Fibroblast of peridontal ligament (primary cell): Measurements from ENCODE around the gene ZNF277.
A peak's percentile ranks its signal among the peaks of the same experiment; 100 is the strongest.

Experiments
- DNase-seq: peaks from one replicate; pipeline ENCODE4 v3.0.0-alpha.2; 2010; ENCODE audit errors: extremely low read depth

The ZNF277 gene

GRCh38 chr7:112350585-112350984 is 144.1 kb downstream of the ZNF277 start:
- no peak for DNase-seq

GRCh38 chr7:112356596-112356995 is 150.1 kb downstream of the ZNF277 start:
- DNase-seq: no peak

- no peak for DNase-seq
Measured at GRCh38 chr7:112357136-112357535, 150.6 kb downstream of the ZNF277 start.

- no peak for DNase-seq
Measured at GRCh38 chr7:112358513-112358912, 152.0 kb downstream of the ZNF277 start.

- DNase-seq: no peak
Measured at GRCh38 chr7:112359086-112359485, 152.6 kb downstream of the ZNF277 start.

GRCh38 chr7:112360681-112361080 is 154.2 kb downstream of the ZNF277 start:
- no peak for DNase-seq

GRCh38 chr7:112361154-112361553 is 154.7 kb downstream of the ZNF277 start:
- peak; percentile 30 for DNase-seq

- DNase-seq: no peak
Measured at GRCh38 chr7:112362053-112362650, 155.7 kb downstream of the ZNF277 start.

GRCh38 chr7:112362731-112363131 is 156.2 kb downstream of the ZNF277 start:
- peak; percentile 17 for DNase-seq

GRCh38 chr7:112364388-112364787 is 157.9 kb downstream of the ZNF277 start:
- DNase-seq: no peak

GRCh38 chr7:112365551-112365950 is 159.1 kb downstream of the ZNF277 start:
- DNase-seq: no peak

- no peak for DNase-seq
Measured at GRCh38 chr7:112366886-112367285, 160.4 kb downstream of the ZNF277 start.

- DNase-seq: no peak
Measured at GRCh38 chr7:112370436-112370835, 163.9 kb downstream of the ZNF277 start.

- peak; percentile 67 for DNase-seq
Measured at GRCh38 chr7:112371701-112372100, 165.2 kb downstream of the ZNF277 start.

GRCh38 chr7:112372101-112372500 is 165.6 kb downstream of the ZNF277 start:
- peak; percentile 30 for DNase-seq

GRCh38 chr7:112377593-112377992 is 171.1 kb downstream of the ZNF277 start:
- no peak for DNase-seq

- DNase-seq: no peak
Measured at GRCh38 chr7:112381311-112382091, 175.0 kb downstream of the ZNF277 start.

GRCh38 chr7:112383671-112384417 is 177.3 kb downstream of the ZNF277 start:
- DNase-seq: peak; percentile 13

GRCh38 chr7:112385516-112385915 is 179.0 kb downstream of the ZNF277 start:
- no peak for DNase-seq

GRCh38 chr7:112386619-112387018 is 180.1 kb downstream of the ZNF277 start:
- DNase-seq: no peak

GRCh38 chr7:112390167-112390566 is 183.7 kb downstream of the ZNF277 start:
- DNase-seq: no peak

GRCh38 chr7:112391079-112391821 is 184.8 kb downstream of the ZNF277 start:
- DNase-seq: peak; percentile 38
